ENCODE results near the gene KCNK15.

The KCNK15 gene

GRCh38 chr20:44707018-44707579 lies 38.6 kb upstream of the KCNK15 start:
- TF ChIP-seq CTCF (IDR thresholded peaks at IDR 0.05; ENCODE audit: low read depth, low read length), result no peak
- H3K4me3 ChIP-seq (replicated peaks in 1 of 2; ENCODE audit: low read depth in 2 of 2, low read length in 2 of 2), result no peak overlapping the region

GRCh38 chr20:44709380-44709779 lies 36.3 kb upstream of the KCNK15 start:
- no peak for TF ChIP-seq CTCF (IDR thresholded peaks at IDR 0.05; ENCODE audit: low read depth, low read length)
- no peak overlapping the region for H3K4me3 ChIP-seq (replicated peaks in 1 of 2; ENCODE audit: low read depth in 2 of 2, low read length in 2 of 2)
- no peak for DNase-seq (ENCODE audit: low read depth in 2 of 2)

More at GRCh38 chr20:44707018-44707579, 38.6 kb upstream of the KCNK15 start:
- DNase-seq (ENCODE audit: low read depth in 2 of 2), result no peak

- H3K4me3 ChIP-seq (replicated peaks in 1 of 2; ENCODE audit: low read depth in 2 of 2, low read length in 2 of 2), result no peak overlapping the region
- DNase-seq (ENCODE audit: low read depth in 2 of 2), result no peak
- TF ChIP-seq CTCF (IDR thresholded peaks at IDR 0.05; ENCODE audit: low read depth, low read length), result no peak
Observed at GRCh38 chr20:44709797-44710196, 35.9 kb upstream of the KCNK15 start.

- no peak overlapping the region for H3K4me3 ChIP-seq (replicated peaks in 1 of 2; ENCODE audit: low read depth in 2 of 2, low read length in 2 of 2)
- TF ChIP-seq CTCF (IDR thresholded peaks at IDR 0.05; ENCODE audit: low read depth, low read length), result no peak
- DNase-seq (ENCODE audit: low read depth in 2 of 2), result peak in 1 of 2 donors; percentile 90
Observed at GRCh38 chr20:44711237-44711636, 34.4 kb upstream of the KCNK15 start.

- DNase-seq (ENCODE audit: low read depth in 2 of 2), result no peak
- no peak for TF ChIP-seq CTCF (IDR thresholded peaks at IDR 0.05; ENCODE audit: low read depth, low read length)
- no peak overlapping the region for H3K4me3 ChIP-seq (replicated peaks in 1 of 2; ENCODE audit: low read depth in 2 of 2, low read length in 2 of 2)
Observed at GRCh38 chr20:44714102-44714700, 31.5 kb upstream of the KCNK15 start.

- peak; percentile 81 to 92 for DNase-seq (ENCODE audit: low read depth in 2 of 2)
- TF ChIP-seq CTCF (IDR thresholded peaks at IDR 0.05; ENCODE audit: low read depth, low read length), result no peak
- no peak within 1 kb of the TSS for H3K4me3 ChIP-seq (replicated peaks in 1 of 2; ENCODE audit: low read depth in 2 of 2, low read length in 2 of 2)
Observed at GRCh38 chr20:44714701-44715498, 30.8 kb upstream of the KCNK15 start, which contains the start of gene CCN5. TSS of gene CCN5 (plus strand) at chr20:44715369. CDS start at chr20:44715391, 22 bp downstream.

Data from cardiac fibroblast (primary cell).